Osteoblast (primary cell): Measurements from ENCODE around the gene DMD. TPM values are rescaled to one million over a fixed set of nuclear protein-coding genes. Genes with fewer than 3 reads are reported as not detected.

Source experiments
- DNase-seq: peaks from one replicate; pipeline ENCODE4 v3.0.0; 2011; ENCODE audit warnings: low spot score, mixed read lengths; ENCODE audit not compliant: insufficient read length; ENCODE audit errors: missing footprints
- H2AFZ ChIP-seq: 2 replicates; pipeline ENCODE4 v1.6.0; 2011; ENCODE audit warnings: mild to moderate bottlenecking, low read length
- H3K27ac ChIP-seq: 2 replicates; pipeline ENCODE4 v1.5.1; 2011; ENCODE audit warnings: mild to moderate bottlenecking, low read depth, low read length, moderate library complexity
- H3K27me3 ChIP-seq: 2 replicates; pipeline ENCODE4 v1.6.0; 2012; ENCODE audit warnings: mild to moderate bottlenecking, control low read depth, inconsistent platforms, low read length, moderate library complexity; ENCODE audit not compliant: insufficient read depth
- H3K36me3 ChIP-seq: 2 replicates; pipeline ENCODE4 v1.5.1; 2011; ENCODE audit warnings: mild to moderate bottlenecking, low read length, control low read depth, moderate library complexity; ENCODE audit not compliant: insufficient read depth
- H3K4me1 ChIP-seq: 2 replicates; pipeline ENCODE4 v1.5.1; 2011; ENCODE audit warnings: mild to moderate bottlenecking, low read length, control low read depth, moderate library complexity; ENCODE audit not compliant: insufficient read depth
- H3K4me2 ChIP-seq: 2 replicates; pipeline ENCODE4 v1.6.0; 2011; ENCODE audit warnings: mild to moderate bottlenecking, low read length; ENCODE audit not compliant: insufficient read depth
- H3K4me3 ChIP-seq: fragments of 200-600 bp; sonication (generic); 3 replicates; pipeline ENCODE4 v1.5.1; 2012; ENCODE audit warnings: mild to moderate bottlenecking, low read length, inconsistent platforms; ENCODE audit not compliant: insufficient read depth
- H3K79me2 ChIP-seq: 2 replicates; pipeline ENCODE4 v1.6.0; 2012; ENCODE audit warnings: mild to moderate bottlenecking, low read length, control low read depth, inconsistent platforms; ENCODE audit not compliant: insufficient read depth
- H3K9me3 ChIP-seq: 2 replicates; pipeline ENCODE4 v1.5.1; 2011; ENCODE audit warnings: low read depth, low read length, control low read depth
- H4K20me1 ChIP-seq: 2 replicates; pipeline ENCODE4 v1.6.0; 2012; ENCODE audit warnings: mild to moderate bottlenecking, low read length, control low read depth; ENCODE audit not compliant: insufficient read depth
- total RNA-seq: library from RNA; depleted of rRNA; stranded (reverse); fragments of >200 nt; gene quantifications from 2 replicates; pipeline ENCODE4 v1.2.3, GENCODE V29; 2012
- TF ChIP-seq, protein P1 (sequence below): IDR thresholded peaks from 2 replicates; pipeline ENCODE4 v1.5.1; 2011; ENCODE audit warnings: mild to moderate bottlenecking, low read depth, low read length, moderate library complexity; ENCODE audit errors: extremely low read depth

The DMD gene
- total RNA-seq, 1 donor, result 12.7 TPM

DNA sequence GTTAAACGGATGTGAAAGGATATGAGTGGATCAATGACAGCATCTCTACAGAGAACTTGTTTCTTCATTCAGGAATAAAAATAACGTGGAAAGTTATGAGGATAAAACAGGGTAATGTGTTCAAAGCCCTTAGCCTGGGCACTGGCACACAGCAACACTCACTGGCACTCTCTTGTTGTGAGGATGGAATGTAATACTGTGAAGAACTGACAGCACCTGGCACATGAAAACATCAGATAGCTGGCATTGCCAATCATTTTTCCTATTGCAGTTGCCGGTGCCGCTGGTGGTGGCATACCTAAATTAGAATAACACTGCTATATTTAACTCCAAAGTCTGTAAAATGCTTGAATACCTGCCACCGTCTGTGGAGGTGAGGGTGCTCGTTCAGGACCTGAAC lies 1061.2 kb downstream of the DMD start:
- Histone ChIP-seq H3K79me2 (no peaks in the 10 kb centered on the region), H4K20me1 (no peaks in the 10 kb centered on the region), H3K36me3 (no peaks in the 10 kb centered on the region), H3K27ac (no peak overlapping the region), H3K4me2 (no peak overlapping the region), H3K4me1 (no peaks in the 10 kb centered on the region), H3K9me3 (no peaks in the 10 kb centered on the region), H2AFZ (no peak overlapping the region), H3K4me3 (no peak overlapping the region), H3K27me3 (no peaks in the 10 kb centered on the region)
- DNase-seq, result no peak
- TF ChIP-seq, protein P1, sequence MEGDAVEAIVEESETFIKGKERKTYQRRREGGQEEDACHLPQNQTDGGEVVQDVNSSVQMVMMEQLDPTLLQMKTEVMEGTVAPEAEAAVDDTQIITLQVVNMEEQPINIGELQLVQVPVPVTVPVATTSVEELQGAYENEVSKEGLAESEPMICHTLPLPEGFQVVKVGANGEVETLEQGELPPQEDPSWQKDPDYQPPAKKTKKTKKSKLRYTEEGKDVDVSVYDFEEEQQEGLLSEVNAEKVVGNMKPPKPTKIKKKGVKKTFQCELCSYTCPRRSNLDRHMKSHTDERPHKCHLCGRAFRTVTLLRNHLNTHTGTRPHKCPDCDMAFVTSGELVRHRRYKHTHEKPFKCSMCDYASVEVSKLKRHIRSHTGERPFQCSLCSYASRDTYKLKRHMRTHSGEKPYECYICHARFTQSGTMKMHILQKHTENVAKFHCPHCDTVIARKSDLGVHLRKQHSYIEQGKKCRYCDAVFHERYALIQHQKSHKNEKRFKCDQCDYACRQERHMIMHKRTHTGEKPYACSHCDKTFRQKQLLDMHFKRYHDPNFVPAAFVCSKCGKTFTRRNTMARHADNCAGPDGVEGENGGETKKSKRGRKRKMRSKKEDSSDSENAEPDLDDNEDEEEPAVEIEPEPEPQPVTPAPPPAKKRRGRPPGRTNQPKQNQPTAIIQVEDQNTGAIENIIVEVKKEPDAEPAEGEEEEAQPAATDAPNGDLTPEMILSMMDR, result no peak

DNA sequence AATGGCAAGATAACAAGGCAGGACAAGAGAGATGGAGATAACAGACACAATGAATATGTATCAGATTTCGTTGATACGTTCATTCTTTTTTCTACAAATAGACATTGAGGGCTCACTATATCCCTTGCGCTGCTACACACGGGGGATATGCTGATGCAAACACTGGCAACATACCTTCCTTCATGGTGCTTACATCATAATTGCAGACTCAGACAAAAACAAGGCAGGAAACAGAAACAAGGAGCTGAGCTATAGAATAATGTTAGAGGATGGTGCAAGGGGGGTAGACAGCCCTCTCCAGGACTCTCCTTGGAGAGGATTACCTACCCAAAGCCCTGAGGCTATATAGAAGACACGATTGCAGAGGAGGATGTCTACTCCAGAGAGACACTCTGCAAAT lies 1069.5 kb downstream of the DMD start:
- TF ChIP-seq, protein P1, result no peak
- no peak for DNase-seq
- no peaks in the 10 kb centered on the region for H3K79me2 ChIP-seq
- H3K4me2 ChIP-seq, result no peak overlapping the region
- no peak overlapping the region for H2AFZ ChIP-seq
- H4K20me1 ChIP-seq, result no peaks in the 10 kb centered on the region
- H3K36me3 ChIP-seq, result no peaks in the 10 kb centered on the region
- H3K4me3 ChIP-seq, result no peak overlapping the region
- no peaks in the 10 kb centered on the region for H3K9me3 ChIP-seq
- no peak overlapping the region for H3K27ac ChIP-seq
- H3K4me1 ChIP-seq, result no peaks in the 10 kb centered on the region
- H3K27me3 ChIP-seq, result no peaks in the 10 kb centered on the region

DNA sequence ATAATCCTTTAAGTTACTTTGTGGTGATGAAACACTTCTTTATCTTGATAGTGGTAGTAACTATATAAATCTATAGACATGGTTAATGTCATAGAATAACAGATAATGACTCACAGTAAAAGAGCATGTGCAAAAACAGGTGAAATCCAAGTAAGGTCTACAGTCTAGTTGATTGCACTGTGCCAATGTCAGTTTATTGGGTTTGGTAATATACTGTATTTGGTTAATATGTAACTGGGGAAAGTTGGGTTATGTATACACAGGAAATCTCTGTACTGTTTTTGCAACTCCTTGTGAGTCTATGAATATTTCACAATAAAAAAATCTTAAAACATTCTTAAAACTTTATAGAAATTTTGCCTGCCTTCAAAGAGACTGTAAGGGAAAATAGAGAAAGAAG lies 1071.9 kb downstream of the DMD start:
- Histone ChIP-seq H3K27ac (no peak overlapping the region), H4K20me1 (no peaks in the 10 kb centered on the region), H2AFZ (no peak overlapping the region), H3K9me3 (peaks cover 3% of the 10 kb centered on the region), H3K4me1 (no peaks in the 10 kb centered on the region), H3K27me3 (no peaks in the 10 kb centered on the region), H3K4me2 (no peak overlapping the region), H3K36me3 (no peaks in the 10 kb centered on the region), H3K4me3 (no peak overlapping the region), H3K79me2 (no peaks in the 10 kb centered on the region)
- TF ChIP-seq, protein P1, result no peak
- DNase-seq, result no peak

DNA sequence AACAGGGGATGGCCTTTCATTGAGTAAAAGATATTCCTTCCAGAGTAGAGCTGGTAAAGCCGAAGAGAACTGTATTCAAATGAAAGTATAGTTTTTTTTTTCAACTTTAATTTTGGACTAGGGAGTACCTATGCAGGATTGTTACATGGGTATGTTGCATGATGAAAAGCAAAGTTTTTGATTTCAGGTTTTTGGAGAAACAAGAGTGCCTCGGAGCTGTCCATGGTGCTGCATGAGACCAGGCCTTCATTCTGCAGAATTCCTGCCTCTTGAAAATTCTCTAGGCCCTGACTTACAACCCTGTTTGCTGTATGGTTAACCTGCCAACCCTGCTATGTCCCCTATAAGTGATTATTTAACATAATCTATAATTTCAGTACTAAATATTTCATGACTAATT lies 1073.8 kb downstream of the DMD start:
- no peak overlapping the region for H2AFZ ChIP-seq
- H4K20me1 ChIP-seq, result no peaks in the 10 kb centered on the region
- H3K79me2 ChIP-seq, result no peaks in the 10 kb centered on the region
- DNase-seq, result no peak
- no peak overlapping the region for H3K4me2 ChIP-seq
- H3K27ac ChIP-seq, result no peak overlapping the region
- H3K4me1 ChIP-seq, result no peaks in the 10 kb centered on the region
- no peaks in the 10 kb centered on the region for H3K27me3 ChIP-seq
- H3K36me3 ChIP-seq, result no peaks in the 10 kb centered on the region
- peaks cover 5% of the 10 kb centered on the region for H3K9me3 ChIP-seq
- H3K4me3 ChIP-seq, result no peak overlapping the region
- TF ChIP-seq, protein P1, result no peak
